Activated CD8-positive, alpha-beta T cell treated with anti-CD3 and anti-CD28 coated beads, Interleukin-2, amount 10 ng/mL, durations not matched to agents 7 days and 5 days (primary cell): ENCODE results near the gene ARGLU1. TPM values are rescaled to one million over a fixed set of nuclear protein-coding genes. Genes with fewer than 3 reads are reported as not detected.

ENCODE experiments used
- ATAC-seq: fragments of 150-1000 bp; cut with Tn5 transposase; one replicate; pipeline ENCODE4 v1.10.0; 2021; ENCODE audit warnings: moderate library complexity
- CTCF ChIA-PET: fragments of 350-600 bp; sonication (Branson Sonifier 250); formaldehyde crosslinking; loops from one replicate; lab custom pipeline; 2021; ENCODE audit warnings: antibody characterized with exemption; lab: Charles Lee
- POLR2A ChIA-PET: fragments of 350-600 bp; sonication (Branson Sonifier 250); formaldehyde crosslinking; loops from one replicate; lab custom pipeline; 2021; ENCODE audit warnings: antibody characterized with exemption; lab: Charles Lee
- DNase-seq: peaks from one replicate; pipeline ENCODE4 v3.0.0-alpha.2; 2020
- H3K27ac Mint-ChIP-seq: one replicate; pipeline ENCODE4 v1.8.0; 2021; ENCODE audit warnings: mild to moderate bottlenecking, mixed read lengths
- H3K27me3 Mint-ChIP-seq: one replicate; pipeline ENCODE4 v1.8.0; 2021; ENCODE audit warnings: low read depth, mixed read lengths
- H3K36me3 Mint-ChIP-seq: one replicate; pipeline ENCODE4 v1.8.0; 2021; ENCODE audit warnings: low read depth, mixed read lengths
- H3K4me1 Mint-ChIP-seq: one replicate; pipeline ENCODE4 v1.8.0; 2021; ENCODE audit warnings: low read depth, mixed read lengths
- H3K4me3 Mint-ChIP-seq: one replicate; pipeline ENCODE4 v1.8.0; 2021; ENCODE audit warnings: mild to moderate bottlenecking, mixed read lengths
- H3K9me3 Mint-ChIP-seq: one replicate; pipeline ENCODE4 v1.8.0; 2022; ENCODE audit warnings: mixed read lengths; ENCODE audit not compliant: insufficient read depth
- total RNA-seq, 2 experiments: library from RNA; stranded (reverse); gene quantifications; one replicate each; pipeline ENCODE4 v1.2.3, GENCODE V29; 2021

The ARGLU1 gene
- total RNA-seq, 2 experiments from 2014 or later = 86.6 to 97.0 TPM

GRCh38 chr13:106599875-106600797 is 32.2 kb upstream of the ARGLU1 start:
- CTCF ChIA-PET = no interaction called here
- POLR2A ChIA-PET = interaction anchor here (1.1 kb wide), 1 partner anchor 32 kb away, joined by 3 read pairs; the partner anchor contains the start of gene ARGLU1
- Mint-ChIP-seq H3K27ac (no peak overlapping the region), H3K4me3 (no peak overlapping the region), H3K4me1 (peaks cover 5% of the 10 kb centered on the region), H3K9me3 (no peaks in the 10 kb centered on the region), H3K36me3 (no peaks in the 10 kb centered on the region), H3K27me3 (peaks cover under 1% of the 10 kb centered on the region)
- DNase-seq = no peak
- ATAC-seq = no peak

- ATAC-seq = no peak
Observed at GRCh38 chr13:106597749-106598395, 29.9 kb upstream of the ARGLU1 start.

GRCh38 chr13:106597186-106597585 is 29.2 kb upstream of the ARGLU1 start:
- Mint-ChIP-seq H3K4me1 (peaks cover 5% of the 10 kb centered on the region), H3K27ac (no peak overlapping the region), H3K27me3 (peaks cover 11% of the 10 kb centered on the region), H3K4me3 (no peak overlapping the region), H3K36me3 (no peaks in the 10 kb centered on the region), H3K9me3 (no peaks in the 10 kb centered on the region)
- ChIA-PET CTCF (no interaction called here), POLR2A (no interaction called here)
- ATAC-seq (no peak), DNase-seq (no peak)

More at GRCh38 chr13:106597749-106598395, 29.9 kb upstream of the ARGLU1 start:
- no peak overlapping the region for H3K27ac Mint-ChIP-seq
- H3K4me3 Mint-ChIP-seq = no peak overlapping the region
- ChIA-PET CTCF (no interaction called here), POLR2A (no interaction called here)
- H3K36me3 Mint-ChIP-seq = no peaks in the 10 kb centered on the region
- peaks cover 7% of the 10 kb centered on the region for H3K27me3 Mint-ChIP-seq
- peaks cover 5% of the 10 kb centered on the region for H3K4me1 Mint-ChIP-seq
- H3K9me3 Mint-ChIP-seq = no peaks in the 10 kb centered on the region
- DNase-seq = no peak

- H3K4me1 Mint-ChIP-seq = peaks cover 5% of the 10 kb centered on the region
- no peak for ATAC-seq
- no peak overlapping the region for H3K4me3 Mint-ChIP-seq
- no peak for DNase-seq
- no peaks in the 10 kb centered on the region for H3K9me3 Mint-ChIP-seq
- POLR2A ChIA-PET = no interaction called here
- H3K36me3 Mint-ChIP-seq = no peaks in the 10 kb centered on the region
- no peak overlapping the region for H3K27ac Mint-ChIP-seq
- CTCF ChIA-PET = interaction anchor here (0.5 kb wide), 1 partner anchor 1491 kb away, joined by 3 read pairs; no protein-coding TSS in a partner anchor
- peaks cover 11% of the 10 kb centered on the region for H3K27me3 Mint-ChIP-seq
Observed at GRCh38 chr13:106596275-106596937, 28.5 kb upstream of the ARGLU1 start.

GRCh38 chr13:106595625-106596024 is 27.7 kb upstream of the ARGLU1 start:
- no peak overlapping the region for H3K4me3 Mint-ChIP-seq
- no peak for ATAC-seq
- peaks cover 5% of the 10 kb centered on the region for H3K4me1 Mint-ChIP-seq
- peaks cover 11% of the 10 kb centered on the region for H3K27me3 Mint-ChIP-seq
- CTCF ChIA-PET = interaction anchor here (0.5 kb wide), 1 partner anchor 1492 kb away, joined by 3 read pairs; no protein-coding TSS in a partner anchor
- no peaks in the 10 kb centered on the region for H3K9me3 Mint-ChIP-seq
- H3K36me3 Mint-ChIP-seq = no peaks in the 10 kb centered on the region
- POLR2A ChIA-PET = no interaction called here
- no peak overlapping the region for H3K27ac Mint-ChIP-seq
- DNase-seq = no peak

- Mint-ChIP-seq H3K27ac (no peak overlapping the region), H3K27me3 (peaks cover 11% of the 10 kb centered on the region), H3K4me1 (peaks cover 1% of the 10 kb centered on the region), H3K4me3 (no peak overlapping the region), H3K36me3 (no peaks in the 10 kb centered on the region), H3K9me3 (no peaks in the 10 kb centered on the region)
- ATAC-seq = no peak
- no peak for DNase-seq
- POLR2A ChIA-PET = interaction anchor here (0.7 kb wide), 1 partner anchor 99 kb away, joined by 4 read pairs; no protein-coding TSS in a partner anchor
- CTCF ChIA-PET = no interaction called here
Observed at GRCh38 chr13:106594980-106595379, 27.0 kb upstream of the ARGLU1 start.

GRCh38 chr13:106593132-106593531 is 25.2 kb upstream of the ARGLU1 start:
- Mint-ChIP-seq H3K9me3 (no peaks in the 10 kb centered on the region), H3K27me3 (peaks cover 13% of the 10 kb centered on the region), H3K4me1 (no peaks in the 10 kb centered on the region), H3K4me3 (no peak overlapping the region), H3K27ac (no peak overlapping the region), H3K36me3 (no peaks in the 10 kb centered on the region)
- no peak for DNase-seq
- ChIA-PET POLR2A (no interaction called here), CTCF (no interaction called here)
- ATAC-seq = no peak

- H3K27me3 Mint-ChIP-seq = peaks cover 13% of the 10 kb centered on the region
- ChIA-PET POLR2A (no interaction called here), CTCF (no interaction called here)
- H3K4me1 Mint-ChIP-seq = no peaks in the 10 kb centered on the region
- peaks cover 1% of the 10 kb centered on the region for H3K9me3 Mint-ChIP-seq
- H3K36me3 Mint-ChIP-seq = no peaks in the 10 kb centered on the region
- H3K27ac Mint-ChIP-seq = no peak overlapping the region
- ATAC-seq = no peak
- H3K4me3 Mint-ChIP-seq = no peak overlapping the region
- DNase-seq = no peak
Observed at GRCh38 chr13:106591299-106591698, 23.4 kb upstream of the ARGLU1 start.

- H3K36me3 Mint-ChIP-seq = no peaks in the 10 kb centered on the region
- no peak overlapping the region for H3K4me3 Mint-ChIP-seq
- peaks cover 15% of the 10 kb centered on the region for H3K9me3 Mint-ChIP-seq
- DNase-seq = no peak
- H3K4me1 Mint-ChIP-seq = no peaks in the 10 kb centered on the region
- no peak for ATAC-seq
- ChIA-PET POLR2A (no interaction called here), CTCF (no interaction called here)
- H3K27me3 Mint-ChIP-seq = peaks cover 11% of the 10 kb centered on the region
- H3K27ac Mint-ChIP-seq = no peak overlapping the region
Observed at GRCh38 chr13:106589716-106590115, 21.8 kb upstream of the ARGLU1 start.

GRCh38 chr13:106588367-106588766 is 20.4 kb upstream of the ARGLU1 start:
- H3K36me3 Mint-ChIP-seq = no peaks in the 10 kb centered on the region
- ChIA-PET POLR2A (no interaction called here), CTCF (no interaction called here)
- no peak for ATAC-seq
- no peak for DNase-seq
- H3K27me3 Mint-ChIP-seq = peaks cover 11% of the 10 kb centered on the region
- H3K9me3 Mint-ChIP-seq = peaks cover 25% of the 10 kb centered on the region
- no peak overlapping the region for H3K4me3 Mint-ChIP-seq
- no peaks in the 10 kb centered on the region for H3K4me1 Mint-ChIP-seq
- H3K27ac Mint-ChIP-seq = no peak overlapping the region

GRCh38 chr13:106587787-106588186 is 19.9 kb upstream of the ARGLU1 start:
- peaks cover 25% of the 10 kb centered on the region for H3K9me3 Mint-ChIP-seq
- CTCF ChIA-PET = no interaction called here

More at GRCh38 chr13:106587787-106588186, 19.9 kb upstream of the ARGLU1 start:
- DNase-seq (no peak), ATAC-seq (no peak)
- H3K27ac Mint-ChIP-seq = no peak overlapping the region
- POLR2A ChIA-PET = no interaction called here
- no peak overlapping the region for H3K4me3 Mint-ChIP-seq
- no peaks in the 10 kb centered on the region for H3K4me1 Mint-ChIP-seq
- peaks cover 7% of the 10 kb centered on the region for H3K27me3 Mint-ChIP-seq
- H3K36me3 Mint-ChIP-seq = no peaks in the 10 kb centered on the region
